MM.1S (cell line): Measurements from ENCODE around the gene CHCHD4.

Experiments
- DNase-seq: peaks from one replicate; pipeline ENCODE4 v3.0.0-alpha.2; 2015
- H2AFZ ChIP-seq: fragments of 300-600 bp; sonication (generic); 2 replicates; pipeline ENCODE4 v1.6.0; 2016; ENCODE audit warnings: antibody characterized with exemption, low read length
- H3F3A ChIP-seq: fragments of 300-600 bp; sonication (generic); 2 replicates; pipeline ENCODE4 v1.6.1; 2016; ENCODE audit warnings: mild to moderate bottlenecking, antibody characterized with exemption, low read length, moderate library complexity, mixed read lengths; ENCODE audit not compliant: insufficient read depth
- H3K27ac ChIP-seq: fragments of 300-600 bp; sonication (generic); 2 replicates; pipeline ENCODE4 v1.5.1; 2016; ENCODE audit warnings: mild to moderate bottlenecking, low read length
- H3K27me3 ChIP-seq: fragments of 300-600 bp; sonication (generic); replicated peaks from 2 replicates; pipeline ENCODE4 v1.6.0; 2016; ENCODE audit warnings: low read length; ENCODE audit not compliant: insufficient read depth
- H3K36me3 ChIP-seq: fragments of 300-600 bp; sonication (generic); replicated peaks from 2 replicates; pipeline ENCODE4 v1.6.1; 2016; ENCODE audit warnings: mild to moderate bottlenecking, low read length, mixed read lengths; ENCODE audit not compliant: insufficient read depth
- H3K4me1 ChIP-seq: fragments of 300-600 bp; sonication (generic); 2 replicates; pipeline ENCODE4 v1.6.1; 2016; ENCODE audit warnings: low read length, mixed read lengths
- H3K4me2 ChIP-seq: fragments of 300-600 bp; sonication (generic); 2 replicates; pipeline ENCODE4 v1.6.0; 2016; ENCODE audit warnings: low read depth, low read length
- H3K4me3 ChIP-seq: fragments of 300-600 bp; sonication (generic); 2 replicates; pipeline ENCODE4 v1.5.1; 2016; ENCODE audit warnings: low read length, mixed read lengths
- H3K79me2 ChIP-seq: fragments of 300-600 bp; sonication (generic); 2 replicates; pipeline ENCODE4 v1.6.1; 2016; ENCODE audit warnings: mixed run types, low read length, mixed read lengths
- H3K9ac ChIP-seq: fragments of 300-600 bp; sonication (generic); 2 replicates; pipeline ENCODE4 v1.6.1; 2016; ENCODE audit warnings: low read length, mixed read lengths
- H3K9me2 ChIP-seq: fragments of 300-600 bp; sonication (generic); replicated peaks from 2 replicates; pipeline ENCODE4 v1.6.1; 2016; ENCODE audit warnings: mild to moderate bottlenecking, low read length, mixed read lengths; ENCODE audit not compliant: insufficient read depth
- H3K9me3 ChIP-seq: fragments of 300-600 bp; sonication (generic); replicated peaks from 2 replicates; pipeline ENCODE4 v1.6.1; 2016; ENCODE audit warnings: mild to moderate bottlenecking, low read length, mixed read lengths; ENCODE audit not compliant: insufficient read depth
- H4K20me1 ChIP-seq: fragments of 300-600 bp; sonication (generic); 2 replicates; pipeline ENCODE4 v1.6.1; 2016; ENCODE audit warnings: mild to moderate bottlenecking, low read length, moderate library complexity, mixed read lengths; ENCODE audit not compliant: insufficient read depth
- EZH2 ChIP-seq: fragments of 300-600 bp; sonication (generic); optimal IDR thresholded peaks from 2 replicates; pipeline ENCODE3; 2017; ENCODE audit warnings: low read depth, mild to moderate bottlenecking, antibody characterized with exemption, low read length, mixed read lengths
- EZH2phosphoT487 ChIP-seq: fragments of 300-600 bp; sonication (generic); IDR thresholded peaks from 2 replicates; pipeline ENCODE4 v1.6.1; 2018; ENCODE audit warnings: antibody characterized with exemption, low read length
- TF ChIP-seq, protein P1 (sequence below): fragments of 300-600 bp; sonication (generic); IDR thresholded peaks from 2 replicates; pipeline ENCODE4 v1.5.1; 2016; ENCODE audit warnings: antibody characterized with exemption, low read length, mixed read lengths

Gene CHCHD4

DNA sequence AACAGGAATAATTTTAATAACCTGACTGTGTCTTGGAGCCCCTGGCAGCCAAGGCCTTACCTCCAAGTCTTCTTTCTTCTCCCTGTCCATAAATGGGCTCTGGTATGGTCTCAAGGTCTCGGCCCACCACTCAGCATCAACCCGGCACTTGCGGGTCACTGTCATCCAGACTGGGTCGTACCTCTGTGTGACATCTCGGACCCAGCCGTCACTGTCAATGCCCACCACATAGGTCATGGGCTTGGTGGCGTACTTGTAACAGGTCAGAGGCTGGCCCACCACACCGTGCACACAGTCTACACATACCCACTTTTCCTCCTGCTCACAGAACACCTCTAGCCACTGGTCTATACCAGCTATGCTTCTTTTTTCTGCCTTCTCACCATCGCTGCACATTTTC lies 33.3 kb upstream of the CHCHD4 start:
- no peak overlapping the region for H3K4me2 ChIP-seq
- H3K9me3 ChIP-seq: no peaks in the 10 kb centered on the region
- H3K4me3 ChIP-seq: no peak overlapping the region
- no peak overlapping the region for H3K27ac ChIP-seq
- no peaks in the 10 kb centered on the region for H4K20me1 ChIP-seq
- peaks cover 10% of the 10 kb centered on the region; the same call in 1 of the 2 replicates for H3K36me3 ChIP-seq
- no peak overlapping the region for H2AFZ ChIP-seq
- H3K79me2 ChIP-seq: no peaks in the 10 kb centered on the region
- H3K27me3 ChIP-seq: no peaks in the 10 kb centered on the region
- H3F3A ChIP-seq: no peaks in the 10 kb centered on the region
- TF ChIP-seq EZH2phosphoT487 (no peak), EZH2 (no peak)
- TF ChIP-seq, protein P1, sequence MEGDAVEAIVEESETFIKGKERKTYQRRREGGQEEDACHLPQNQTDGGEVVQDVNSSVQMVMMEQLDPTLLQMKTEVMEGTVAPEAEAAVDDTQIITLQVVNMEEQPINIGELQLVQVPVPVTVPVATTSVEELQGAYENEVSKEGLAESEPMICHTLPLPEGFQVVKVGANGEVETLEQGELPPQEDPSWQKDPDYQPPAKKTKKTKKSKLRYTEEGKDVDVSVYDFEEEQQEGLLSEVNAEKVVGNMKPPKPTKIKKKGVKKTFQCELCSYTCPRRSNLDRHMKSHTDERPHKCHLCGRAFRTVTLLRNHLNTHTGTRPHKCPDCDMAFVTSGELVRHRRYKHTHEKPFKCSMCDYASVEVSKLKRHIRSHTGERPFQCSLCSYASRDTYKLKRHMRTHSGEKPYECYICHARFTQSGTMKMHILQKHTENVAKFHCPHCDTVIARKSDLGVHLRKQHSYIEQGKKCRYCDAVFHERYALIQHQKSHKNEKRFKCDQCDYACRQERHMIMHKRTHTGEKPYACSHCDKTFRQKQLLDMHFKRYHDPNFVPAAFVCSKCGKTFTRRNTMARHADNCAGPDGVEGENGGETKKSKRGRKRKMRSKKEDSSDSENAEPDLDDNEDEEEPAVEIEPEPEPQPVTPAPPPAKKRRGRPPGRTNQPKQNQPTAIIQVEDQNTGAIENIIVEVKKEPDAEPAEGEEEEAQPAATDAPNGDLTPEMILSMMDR: no peak
- H3K9ac ChIP-seq: no peak overlapping the region
- H3K9me2 ChIP-seq: no peaks in the 10 kb centered on the region
- no peaks in the 10 kb centered on the region for H3K4me1 ChIP-seq
- DNase-seq: no peak

DNA sequence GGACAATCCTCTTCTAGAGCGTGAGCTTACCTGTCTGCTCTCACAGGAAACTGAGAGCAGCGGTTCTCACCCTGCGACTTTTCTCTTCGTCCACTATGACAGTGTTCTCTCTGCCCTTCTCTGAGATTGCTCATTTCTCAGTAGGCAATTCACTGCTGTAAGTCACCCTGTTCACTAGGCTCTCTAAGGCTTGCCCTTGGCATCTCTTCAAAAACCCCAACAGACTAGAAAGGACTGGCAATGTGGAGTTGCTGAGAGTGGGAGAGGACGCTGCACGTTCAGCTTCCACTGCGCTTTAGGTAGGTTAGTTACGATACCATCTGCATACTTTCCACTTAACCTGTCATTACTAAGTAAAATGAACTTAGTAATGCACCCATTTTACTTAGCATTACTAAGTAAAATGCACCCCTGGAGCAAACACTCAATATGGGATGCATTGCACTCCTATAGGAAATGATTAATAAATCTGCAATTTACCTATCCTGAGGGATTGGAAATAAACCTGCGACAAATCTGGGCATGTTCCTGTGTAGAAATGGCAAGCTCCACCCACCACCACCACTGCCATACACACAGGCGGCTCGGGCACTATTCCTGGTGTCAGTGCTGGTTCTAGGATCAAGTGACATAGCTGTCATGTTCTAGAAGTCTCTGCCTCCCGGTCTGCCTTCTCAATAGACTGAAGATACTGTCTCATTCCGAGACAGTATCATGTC lies 32.3 kb upstream of the CHCHD4 start:
- Histone ChIP-seq H4K20me1 (no peaks in the 10 kb centered on the region), H3K27me3 (no peaks in the 10 kb centered on the region), H3F3A (no peaks in the 10 kb centered on the region), H3K4me1 (no peaks in the 10 kb centered on the region), H3K36me3 (peaks cover 10% of the 10 kb centered on the region; the same call in 1 of the 2 replicates), H3K4me3 (no peak overlapping the region), H2AFZ (no peak overlapping the region), H3K9me2 (no peaks in the 10 kb centered on the region), H3K79me2 (no peaks in the 10 kb centered on the region), H3K9me3 (no peaks in the 10 kb centered on the region), H3K9ac (no peak overlapping the region), H3K4me2 (no peak overlapping the region), H3K27ac (no peak overlapping the region)
- TF ChIP-seq, protein P1: no peak
- no peak for TF ChIP-seq EZH2
- TF ChIP-seq EZH2phosphoT487: no peak
- no peak for DNase-seq

DNA sequence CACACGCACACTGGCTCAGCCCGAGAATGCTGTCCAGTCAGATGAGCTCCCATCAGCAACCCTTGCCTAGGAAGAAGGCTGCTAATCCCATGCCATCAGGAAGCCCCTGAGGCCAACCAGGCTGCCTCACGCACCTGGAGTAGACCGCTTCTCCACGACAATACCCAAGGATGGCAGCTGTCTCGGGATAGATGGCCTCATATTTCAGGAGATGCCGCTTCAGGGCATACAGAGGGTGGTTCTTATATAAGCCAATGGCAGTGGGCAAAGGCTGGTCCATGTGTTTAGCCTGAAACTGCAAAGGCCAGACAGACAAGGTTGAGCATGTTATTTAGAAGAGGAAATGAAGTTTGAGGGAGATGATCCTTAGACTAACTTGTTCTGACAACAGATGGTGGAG lies 31.5 kb upstream of the CHCHD4 start:
- TF ChIP-seq EZH2phosphoT487: no peak
- TF ChIP-seq, protein P1: no peak
- TF ChIP-seq EZH2: no peak
- peaks cover 4% of the 10 kb centered on the region; the same call in 1 of the 2 replicates for H3K36me3 ChIP-seq
- no peak overlapping the region for H3K27ac ChIP-seq
- H3K27me3 ChIP-seq: no peaks in the 10 kb centered on the region
- H3K9ac ChIP-seq: no peak overlapping the region
- no peaks in the 10 kb centered on the region for H4K20me1 ChIP-seq
- H3K4me3 ChIP-seq: no peak overlapping the region
- no peaks in the 10 kb centered on the region for H3F3A ChIP-seq
- H3K4me1 ChIP-seq: no peaks in the 10 kb centered on the region
- H3K4me2 ChIP-seq: no peak overlapping the region
- H2AFZ ChIP-seq: no peak overlapping the region
- H3K9me2 ChIP-seq: no peaks in the 10 kb centered on the region
- no peak for DNase-seq
- no peaks in the 10 kb centered on the region for H3K79me2 ChIP-seq
- H3K9me3 ChIP-seq: no peaks in the 10 kb centered on the region
